HCT116 (cell line): Measurements from ENCODE around the gene SFXN5. TPM values are rescaled to one million over a fixed set of nuclear protein-coding genes. Genes with fewer than 3 reads are reported as not detected.

Experiments used
- ATAC-seq: fragments of 200-7000 bp; cut with Tn5 transposase; 2 replicates; pipeline ENCODE4 v1.9.1; 2020; ENCODE audit warnings: mild to moderate bottlenecking, moderate library complexity
- BruUV-seq: library from RNA; stranded (reverse); fragments of 400-500 nt; replicated peaks from 2 replicates; lab custom pipeline; 2021; lab: Mats Ljungman, UMichigan
- CTCF ChIA-PET: fragments of 300-600 bp; sonication (Branson Sonifier 250); formaldehyde crosslinking; loops from one replicate; lab custom pipeline; 2021; ENCODE audit warnings: antibody characterized with exemption; lab: Charles Lee
- POLR2A ChIA-PET: fragments of 300-600, 350-600 bp; sonication (Branson Sonifier 250); formaldehyde crosslinking; loops from one replicate; lab custom pipeline; 2021; ENCODE audit warnings: antibody characterized with exemption; lab: Charles Lee
- RAD21 ChIA-PET, 2 experiments: fragments of 300-600 bp; sonication (Branson Sonifier 250); formaldehyde crosslinking; loops; one replicate each; lab custom pipeline; 2023; ENCODE audit warnings: low total read pairs in 2 of 2; ENCODE audit not compliant: uncharacterized antibody in 2 of 2, unreplicated experiment in 2 of 2, low non-redundant PET in 1 of 2; lab: Charles Lee
- DNase-seq: peaks from one replicate; pipeline ENCODE4 v3.0.0-alpha.2; 2010; ENCODE audit warnings: low read depth, low spot score
- H2AFZ ChIP-seq: fragments of 200-600 bp; shearing (Covaris generic), sonication (generic); 2 replicates; pipeline ENCODE4 v1.6.1; 2017; ENCODE audit warnings: low read depth, mixed run types, mixed read lengths, antibody characterized with exemption, low read length; ENCODE audit not compliant: poor library complexity, severe bottlenecking
- H3K27ac ChIP-seq: 2 replicates; pipeline ENCODE4 v1.5.1; 2012; ENCODE audit warnings: low read depth, low read length
- H3K27me3 ChIP-seq: fragments of 200-600 bp; sonication (generic); 2 replicates; pipeline ENCODE4 v1.6.1; 2016; ENCODE audit warnings: mixed run types, low read length, mixed read lengths; ENCODE audit not compliant: insufficient read depth
- H3K36me3 ChIP-seq, 2 experiments: fragments of 200-500 bp in 1 of 2; fragments of 200-600 bp in 1 of 2; sonication (Bioruptor generic) in 1 of 2; sonication (generic) in 1 of 2; 2 replicates each; pipeline versions ENCODE4 v1.5.1 to v1.6.1; 2014 to 2016; ENCODE audit warnings: low read length in 2 of 2, inconsistent platforms in 1 of 2, mixed read lengths in 1 of 2, mixed run types in 1 of 2; ENCODE audit not compliant: insufficient read depth in 2 of 2, control insufficient read depth in 1 of 2
- H3K4me1 ChIP-seq, 2 experiments: fragments of 200-600 bp in 1 of 2; sonication (generic) in 1 of 2; 2 replicates each; pipeline versions ENCODE4 v1.5.1 to v1.6.1; 2012 to 2017; ENCODE audit warnings: low read length in 2 of 2, inconsistent platforms in 1 of 2, mild to moderate bottlenecking in 1 of 2, mixed read lengths in 1 of 2, mixed run types in 1 of 2, moderate library complexity in 1 of 2; ENCODE audit not compliant: insufficient read depth in 2 of 2, control insufficient read depth in 1 of 2
- H3K4me2 ChIP-seq: fragments of 200-600 bp; sonication (generic); 2 replicates; pipeline ENCODE4 v1.6.1; 2017; ENCODE audit warnings: mixed run types, low read length, mixed read lengths
- H3K4me3 ChIP-seq, 2 experiments: fragments of 200-600 bp in 1 of 2; sonication (generic) in 1 of 2; replicated peaks in 1 of 2; 2 replicates each; pipeline ENCODE4 v1.5.1; 2011 to 2016; ENCODE audit warnings: low read length in 2 of 2, control low read depth in 1 of 2, low read depth in 1 of 2, mild to moderate bottlenecking in 1 of 2, mixed read lengths in 1 of 2, mixed run types in 1 of 2
- H3K79me2 ChIP-seq: fragments of 200-600 bp; sonication (generic); 2 replicates; pipeline ENCODE4 v1.6.1; 2017; ENCODE audit warnings: mild to moderate bottlenecking, mixed run types, low read length, moderate library complexity, mixed read lengths; ENCODE audit not compliant: insufficient read depth
- H3K9ac ChIP-seq: fragments of 200-600 bp; sonication (generic); 2 replicates; pipeline ENCODE4 v1.6.1; 2016; ENCODE audit warnings: low read length, mixed read lengths
- H3K9me2 ChIP-seq: fragments of 200-600 bp; sonication (generic), shearing (Covaris generic); 2 replicates; pipeline ENCODE4 v1.6.1; 2017; ENCODE audit warnings: mixed run types, mild to moderate bottlenecking, moderate library complexity; ENCODE audit not compliant: insufficient read depth
- H3K9me3 ChIP-seq, 2 experiments: fragments of 200-500 bp in 1 of 2; fragments of 200-600 bp in 1 of 2; sonication (Bioruptor generic) in 1 of 2; sonication (generic) in 1 of 2; 2 replicates each; pipeline ENCODE4 v1.6.1; 2014 to 2017; ENCODE audit warnings: low read length in 2 of 2, mixed read lengths in 2 of 2, inconsistent platforms in 1 of 2, low read depth in 1 of 2, mild to moderate bottlenecking in 1 of 2, mixed run types in 1 of 2, moderate library complexity in 1 of 2; ENCODE audit not compliant: control insufficient read depth in 1 of 2, insufficient read depth in 1 of 2
- H4K20me1 ChIP-seq: fragments of 200-600 bp; sonication (generic), shearing (Covaris generic); 2 replicates; pipeline ENCODE4 v1.6.1; 2017; ENCODE audit warnings: mixed run types, mild to moderate bottlenecking, moderate library complexity; ENCODE audit not compliant: insufficient read depth
- CEBPB ChIP-seq: IDR thresholded peaks from 2 replicates; pipeline ENCODE4 v1.6.1; 2012; ENCODE audit warnings: low read depth
- EGR1 ChIP-seq: IDR thresholded peaks from 2 replicates; pipeline ENCODE4 v1.6.1; 2012; ENCODE audit warnings: low read depth
- ELF1 ChIP-seq: IDR thresholded peaks from 2 replicates; pipeline ENCODE4 v1.6.1; 2012; ENCODE audit warnings: low read depth, borderline replicate concordance
- EZH2 ChIP-seq: fragments of 200-600 bp; sonication (generic); IDR thresholded peaks from 2 replicates; pipeline ENCODE4 v1.6.1; 2017; ENCODE audit warnings: antibody characterized with exemption, mixed run types
- JUND ChIP-seq: IDR thresholded peaks from 2 replicates; pipeline ENCODE4 v1.6.1; 2012
- POLR2A ChIP-seq: IDR thresholded peaks from 2 replicates; pipeline ENCODE4 v1.7.0; 2011; ENCODE audit warnings: borderline replicate concordance; ENCODE audit not compliant: insufficient read depth, insufficient read length; ENCODE audit errors: extremely low read depth
- POLR2AphosphoS5 ChIP-seq: IDR thresholded peaks from 2 replicates; pipeline ENCODE4 v1.6.1; 2011; ENCODE audit warnings: mild to moderate bottlenecking, low read depth, low read length, moderate library complexity
- SIN3A ChIP-seq: IDR thresholded peaks from 2 replicates; pipeline ENCODE4 v1.6.1; 2012; ENCODE audit warnings: low read depth
- SP1 ChIP-seq: IDR thresholded peaks from 2 replicates; pipeline ENCODE4 v1.6.1; 2012; ENCODE audit warnings: low read depth
- ZNF274 ChIP-seq: fragments of 200-500 bp; sonication (Bioruptor generic); IDR thresholded peaks from 2 replicates; pipeline ENCODE4 v1.6.1; 2014; ENCODE audit warnings: mild to moderate bottlenecking, low read depth, low read length, inconsistent platforms
- intact Hi-C: fragments of 100-400 bp; cut with micrococcal nuclease; formaldehyde crosslinking; loops from 2 replicates; pipeline ENCODE4 v1.10.0; 2022
- total RNA-seq: library from RNA; stranded (reverse); gene quantifications from one replicate; pipeline ENCODE4 v1.2.1, GENCODE V29; 2021; ENCODE audit not compliant: unreplicated experiment
- TF ChIP-seq, protein P1 (sequence below): IDR thresholded peaks from 2 replicates; pipeline ENCODE4 v1.6.1; 2011; ENCODE audit warnings: mild to moderate bottlenecking, low read length, moderate library complexity; ENCODE audit not compliant: insufficient replicate concordance; ENCODE audit errors: extremely low read depth
- TF ChIP-seq, protein P2 (sequence below): IDR thresholded peaks from 2 replicates; pipeline ENCODE4 v1.6.1; 2012

SFXN5 gene
- total RNA-seq, 1 experiment from 2014 or later = 10.0 TPM

DNA sequence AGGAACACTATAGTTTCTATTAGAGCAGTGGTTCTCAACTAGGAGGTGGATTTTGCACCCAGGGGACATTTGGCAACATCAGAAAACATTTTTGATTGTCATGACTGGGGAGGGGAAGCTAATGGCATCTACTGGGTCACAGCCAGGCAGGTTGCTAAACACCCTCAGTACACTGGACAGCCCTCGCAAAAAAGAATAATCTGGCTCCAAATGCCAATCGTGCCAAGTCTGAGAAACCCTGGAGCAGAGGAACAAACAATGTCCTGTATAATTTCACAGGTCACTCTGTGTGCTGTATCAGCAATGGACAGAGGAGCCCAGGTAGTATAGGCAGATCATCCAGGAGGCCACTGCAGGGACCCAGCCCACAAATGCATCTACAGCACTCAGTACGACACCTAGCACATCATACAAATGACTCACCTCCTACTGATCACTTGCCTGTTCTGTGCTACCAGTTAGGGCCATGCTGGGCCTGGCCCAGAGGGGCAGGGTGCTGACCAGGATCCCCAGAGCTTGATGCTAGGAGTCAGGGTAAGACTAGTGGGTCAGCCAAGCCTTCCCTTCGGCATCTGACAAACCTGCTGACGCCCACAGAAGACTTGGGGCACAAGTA is 37.6 kb downstream of the SFXN5 start (continued):
- TF ChIP-seq, protein P1, sequence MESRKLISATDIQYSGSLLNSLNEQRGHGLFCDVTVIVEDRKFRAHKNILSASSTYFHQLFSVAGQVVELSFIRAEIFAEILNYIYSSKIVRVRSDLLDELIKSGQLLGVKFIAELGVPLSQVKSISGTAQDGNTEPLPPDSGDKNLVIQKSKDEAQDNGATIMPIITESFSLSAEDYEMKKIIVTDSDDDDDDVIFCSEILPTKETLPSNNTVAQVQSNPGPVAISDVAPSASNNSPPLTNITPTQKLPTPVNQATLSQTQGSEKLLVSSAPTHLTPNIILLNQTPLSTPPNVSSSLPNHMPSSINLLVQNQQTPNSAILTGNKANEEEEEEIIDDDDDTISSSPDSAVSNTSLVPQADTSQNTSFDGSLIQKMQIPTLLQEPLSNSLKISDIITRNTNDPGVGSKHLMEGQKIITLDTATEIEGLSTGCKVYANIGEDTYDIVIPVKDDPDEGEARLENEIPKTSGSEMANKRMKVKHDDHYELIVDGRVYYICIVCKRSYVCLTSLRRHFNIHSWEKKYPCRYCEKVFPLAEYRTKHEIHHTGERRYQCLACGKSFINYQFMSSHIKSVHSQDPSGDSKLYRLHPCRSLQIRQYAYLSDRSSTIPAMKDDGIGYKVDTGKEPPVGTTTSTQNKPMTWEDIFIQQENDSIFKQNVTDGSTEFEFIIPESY = no peak
- TF ChIP-seq POLR2AphosphoS5 (no peak), POLR2A (no peak), ZNF274 (no peak), SP1 (no peak), SIN3A (no peak), JUND (no peak), EZH2 (no peak)
- TF ChIP-seq, protein P2, sequence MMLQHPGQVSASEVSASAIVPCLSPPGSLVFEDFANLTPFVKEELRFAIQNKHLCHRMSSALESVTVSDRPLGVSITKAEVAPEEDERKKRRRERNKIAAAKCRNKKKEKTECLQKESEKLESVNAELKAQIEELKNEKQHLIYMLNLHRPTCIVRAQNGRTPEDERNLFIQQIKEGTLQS = no peak

DNA sequence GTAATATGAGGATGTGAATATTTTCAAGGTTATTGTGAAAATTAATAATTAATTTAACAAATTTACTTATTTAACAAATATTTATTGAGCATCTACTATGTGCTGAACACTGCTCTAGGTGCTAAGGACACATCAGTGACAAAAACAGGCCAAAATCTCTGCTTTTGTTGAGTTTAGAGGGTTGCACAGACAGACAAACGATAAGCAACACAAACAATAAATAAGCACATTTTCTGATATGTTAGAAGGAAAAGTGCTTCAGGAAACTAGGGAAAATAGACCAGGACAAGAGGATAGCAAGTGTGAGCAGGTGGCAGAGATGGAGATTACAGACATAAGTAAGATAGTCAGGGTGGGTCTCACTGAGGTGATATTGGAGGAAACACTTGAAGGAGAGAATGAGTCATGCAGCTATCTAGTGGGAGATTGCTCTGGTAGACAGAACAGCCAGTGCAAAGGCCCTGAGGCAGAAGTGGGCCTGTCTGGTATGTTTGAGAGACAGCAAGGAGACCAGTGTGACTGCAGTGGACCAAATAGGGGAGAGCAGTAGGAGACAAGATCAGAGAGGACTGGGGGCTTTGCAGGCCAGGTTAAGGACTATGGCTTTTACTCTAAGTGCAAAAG is 38.3 kb downstream of the SFXN5 start:
- TF ChIP-seq EZH2 = no peak
- no peak for TF ChIP-seq ELF1
- no peak for TF ChIP-seq CEBPB
- TF ChIP-seq, protein P1 = no peak
- TF ChIP-seq POLR2A = no peak
- TF ChIP-seq EGR1 = no peak
- ChIA-PET CTCF (no interaction called here), RAD21 (no interaction called here), POLR2A (no interaction called here)
- no peak overlapping the region for H3K4me2 ChIP-seq
- no peaks in the 10 kb centered on the region for H3K79me2 ChIP-seq
- no peaks in the 10 kb centered on the region for H3K27me3 ChIP-seq
- peaks cover 3 to 21% of the 10 kb centered on the region in 2 experiments; a peak in 3 of 4 replicates for H3K4me1 ChIP-seq
- H2AFZ ChIP-seq = no peak overlapping the region
- intact Hi-C loops = no loop called here
- H3K9ac ChIP-seq = no peak overlapping the region
- H3K27ac ChIP-seq = no peak overlapping the region
- no peak overlapping the region for H3K4me3 ChIP-seq
- no peaks in the 10 kb centered on the region for H3K9me2 ChIP-seq
- H3K9me3 ChIP-seq = no peaks in the 10 kb centered on the region
- no peaks in the 10 kb centered on the region for H3K36me3 ChIP-seq
- no peak for DNase-seq
- BruUV-seq = no TSS peak
- no peaks in the 10 kb centered on the region for H4K20me1 ChIP-seq
- ATAC-seq = no peak
